HEK293 (cell line): ENCODE data around the gene CD55.

Source experiments
- CTCF ChIA-PET: fragments of 350-600 bp; formaldehyde crosslinking; extraction: SDS; loops from one replicate; lab custom pipeline; 2021; ENCODE audit warnings: antibody characterized with exemption; lab: Yijun Ruan, JAX
- POLR2A ChIA-PET: fragments of 300-600 bp; formaldehyde crosslinking; extraction: SDS; loops from one replicate; lab custom pipeline; 2020; ENCODE audit warnings: antibody characterized with exemption, inconsistent platforms; lab: Yijun Ruan, JAX
- H3K27ac ChIP-seq: fragments of 200-500 bp; sonication (Bioruptor generic); 2 replicates; pipeline ENCODE4 v1.5.1; 2014; ENCODE audit warnings: low read depth, low read length, control low read depth, inconsistent platforms; ENCODE audit errors: extremely low read depth
- H3K36me3 ChIP-seq, 2 experiments: fragments of 200-500 bp in 1 of 2; sonication (Bioruptor generic) in 1 of 2; 1 replicate in 1 of 2; 2 replicates in 1 of 2; pipeline ENCODE4 v1.5.1; 2014 to 2017; ENCODE audit warnings: inconsistent platforms in 2 of 2, low read length in 2 of 2; ENCODE audit not compliant: control insufficient read depth in 2 of 2, insufficient read depth in 1 of 2
- H3K4me1 ChIP-seq: fragments of 200-500 bp; sonication (Bioruptor generic); 2 replicates; pipeline ENCODE4 v1.5.1; 2014; ENCODE audit warnings: mild to moderate bottlenecking, low read length, inconsistent platforms; ENCODE audit not compliant: control insufficient read depth, insufficient read depth
- H3K4me3 ChIP-seq: 2 replicates; pipeline ENCODE4 v1.5.1; 2011; ENCODE audit warnings: low read depth, mild to moderate bottlenecking, control low read depth, low read length, moderate library complexity
- H3K9me3 ChIP-seq: fragments of 200-500 bp; sonication (Bioruptor generic); 2 replicates; pipeline ENCODE4 v1.5.1; 2014; ENCODE audit warnings: low read depth, low read length, inconsistent platforms; ENCODE audit not compliant: control insufficient read depth, insufficient read depth
- ELK4 ChIP-seq: IDR thresholded peaks from 2 replicates; pipeline ENCODE4 v1.6.1; 2011; ENCODE audit warnings: mild to moderate bottlenecking, low read depth, low read length, borderline replicate concordance
- GLI2 ChIP-seq: fragments of 450-650 bp; formaldehyde crosslinking; IDR thresholded peaks from 2 replicates; pipeline ENCODE4; 2017; ENCODE audit warnings: missing biosample characterization, missing genetic modification characterization, low read depth, borderline replicate concordance
- GLI4 ChIP-seq: fragments of 450-650 bp; formaldehyde crosslinking; IDR thresholded peaks from 2 replicates; pipeline ENCODE4 v1.5.1; 2016; ENCODE audit warnings: missing biosample characterization, missing genetic modification characterization
- HOXD13 ChIP-seq: sonication (generic); formaldehyde crosslinking; IDR thresholded peaks from 2 replicates; pipeline ENCODE4 v1.8.0; 2022; ENCODE audit warnings: missing genetic modification reagents, borderline replicate concordance
- PRDM6 ChIP-seq: fragments of 450-650 bp; formaldehyde crosslinking; IDR thresholded peaks from 2 replicates; pipeline ENCODE4 v1.5.1; 2017; ENCODE audit warnings: missing biosample characterization, missing genetic modification characterization
- SALL2 ChIP-seq: fragments of 450-650 bp; formaldehyde crosslinking; IDR thresholded peaks from 2 replicates; pipeline ENCODE4 v1.5.0; 2017; ENCODE audit warnings: missing biosample characterization, mild to moderate bottlenecking, missing genetic modification characterization, borderline replicate concordance
- TCF7L2 ChIP-seq: IDR thresholded peaks from 2 replicates; pipeline ENCODE4 v1.6.1; 2011; ENCODE audit warnings: low read depth, mild to moderate bottlenecking, inconsistent platforms, low read length, moderate library complexity, borderline replicate concordance
- ZBTB11 ChIP-seq: fragments of 450-650 bp; formaldehyde crosslinking; conservative IDR thresholded peaks from 2 replicates; pipeline ENCODE4 v1.5.1; 2016; ENCODE audit warnings: low read depth, missing biosample characterization, missing genetic modification characterization
- ZBTB17 ChIP-seq: fragments of 450-650 bp; formaldehyde crosslinking; IDR thresholded peaks from 2 replicates; pipeline ENCODE4 v1.5.1; 2016; ENCODE audit warnings: missing biosample characterization, missing genetic modification characterization
- ZBTB8A ChIP-seq: fragments of 450-650 bp; formaldehyde crosslinking; IDR thresholded peaks from 2 replicates; pipeline ENCODE4 v1.5.1; 2016; ENCODE audit warnings: missing biosample characterization, missing genetic modification characterization
- ZNF138 ChIP-seq: fragments of 450-650 bp; formaldehyde crosslinking; IDR thresholded peaks from 2 replicates; pipeline ENCODE4 v1.5.1; 2016; ENCODE audit warnings: missing biosample characterization, missing genetic modification characterization, borderline replicate concordance
- ZNF155 ChIP-seq: fragments of 450-650 bp; formaldehyde crosslinking; IDR thresholded peaks from 2 replicates; pipeline ENCODE4 v1.5.1; 2016; ENCODE audit warnings: missing biosample characterization, missing genetic modification characterization
- ZNF211 ChIP-seq: fragments of 450-650 bp; formaldehyde crosslinking; IDR thresholded peaks from 2 replicates; pipeline ENCODE4 v1.5.1; 2016; ENCODE audit warnings: low read depth, missing biosample characterization, missing genetic modification characterization
- ZNF354C ChIP-seq: fragments of 450-650 bp; formaldehyde crosslinking; IDR thresholded peaks from 2 replicates; pipeline ENCODE4 v1.5.1; 2016; ENCODE audit warnings: missing biosample characterization, missing genetic modification characterization, low read depth, borderline replicate concordance
- ZNF37A ChIP-seq: fragments of 450-650 bp; IDR thresholded peaks from 2 replicates; pipeline ENCODE4 v1.5.1; 2018; ENCODE audit warnings: missing biosample characterization, missing genetic modification characterization
- ZNF391 ChIP-seq: fragments of 450-650 bp; formaldehyde crosslinking; IDR thresholded peaks from 2 replicates; pipeline ENCODE4 v1.5.1; 2016; ENCODE audit warnings: low read depth, missing biosample characterization, missing genetic modification characterization, borderline replicate concordance
- ZNF473 ChIP-seq: fragments of 450-650 bp; formaldehyde crosslinking; IDR thresholded peaks from 2 replicates; pipeline ENCODE4 v1.5.1; 2017; ENCODE audit warnings: missing biosample characterization, missing genetic modification characterization
- ZNF48 ChIP-seq: fragments of 450-650 bp; formaldehyde crosslinking; IDR thresholded peaks from 2 replicates; pipeline ENCODE4 v1.5.1; 2016; ENCODE audit warnings: missing biosample characterization, missing genetic modification characterization
- ZNF623 ChIP-seq: fragments of 450-650 bp; formaldehyde crosslinking; IDR thresholded peaks from 2 replicates; pipeline ENCODE4 v1.5.1; 2016; ENCODE audit warnings: missing biosample characterization, missing genetic modification characterization
- ZNF76 ChIP-seq: fragments of 450-650 bp; formaldehyde crosslinking; IDR thresholded peaks from 2 replicates; pipeline ENCODE4; 2016; ENCODE audit warnings: low read depth, missing biosample characterization, missing genetic modification characterization, borderline replicate concordance
- ZNF791 ChIP-seq: fragments of 450-650 bp; formaldehyde crosslinking; IDR thresholded peaks from 2 replicates; pipeline ENCODE4 v1.5.1; 2016; ENCODE audit warnings: missing biosample characterization, missing genetic modification characterization
- ZSCAN23 ChIP-seq: fragments of 450-650 bp; formaldehyde crosslinking; IDR thresholded peaks from 2 replicates; pipeline ENCODE4 v1.5.1; 2016; ENCODE audit warnings: missing biosample characterization, missing genetic modification characterization
- TF ChIP-seq, protein P1 (sequence below): fragments of 450-650 bp; formaldehyde crosslinking; IDR thresholded peaks from 2 replicates; pipeline ENCODE4 v1.5.1; 2016; ENCODE audit warnings: missing biosample characterization, missing genetic modification characterization
- TF ChIP-seq, protein P2 (sequence below): fragments of 450-650 bp; IDR thresholded peaks from 2 replicates; pipeline ENCODE4 v1.5.1; 2018; ENCODE audit warnings: missing biosample characterization, mild to moderate bottlenecking, missing genetic modification characterization

Gene CD55

DNA sequence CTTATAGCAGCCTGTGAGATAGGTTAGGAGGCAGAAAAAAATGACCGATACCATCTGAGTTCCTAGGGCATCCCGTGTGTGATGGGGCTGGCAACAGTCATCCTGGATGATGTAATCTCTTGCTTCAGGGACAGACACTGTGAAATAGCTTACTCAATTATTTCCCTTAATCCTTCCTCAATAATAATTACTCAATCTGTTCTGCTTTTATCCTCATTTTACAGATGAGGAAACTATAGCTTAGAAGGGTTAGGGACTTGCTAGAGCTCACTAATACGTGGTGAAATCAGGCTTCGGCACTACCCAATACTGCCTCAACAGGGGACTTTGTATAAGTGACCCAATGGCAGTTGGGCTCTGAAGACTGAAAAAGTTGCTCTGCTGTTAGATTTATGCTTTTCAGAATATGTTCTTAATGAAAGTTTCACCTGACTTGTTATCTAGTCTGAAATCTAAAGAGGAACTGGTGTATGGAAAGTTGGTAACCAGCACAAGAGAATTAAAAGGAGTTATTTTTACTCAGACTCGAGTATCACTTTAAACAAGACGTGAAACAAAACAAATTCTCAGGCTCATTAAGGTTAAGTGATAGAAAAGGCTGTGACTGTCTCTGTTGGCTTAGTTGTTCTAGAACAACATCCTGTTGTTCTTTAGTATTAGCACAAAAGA is 14.4 kb downstream of the CD55 start (continued):
- TF ChIP-seq ELK4 (no peak), ZNF37A (tag by site-specific recombination) (no peak), ZNF48 (tag by site-specific recombination) (no peak), HOXD13 (CRISPR knock-in tag) (no peak), GLI2 (no peak), TCF7L2 (no peak), PRDM6 (no peak), ZNF473 (tag by site-specific recombination) (no peak), GLI4 (no peak), ZBTB8A (tag by site-specific recombination) (no peak)
- TF ChIP-seq, protein P1, sequence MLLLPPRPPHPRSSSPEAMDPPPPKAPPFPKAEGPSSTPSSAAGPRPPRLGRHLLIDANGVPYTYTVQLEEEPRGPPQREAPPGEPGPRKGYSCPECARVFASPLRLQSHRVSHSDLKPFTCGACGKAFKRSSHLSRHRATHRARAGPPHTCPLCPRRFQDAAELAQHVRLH = no peak
- TF ChIP-seq, protein P2, sequence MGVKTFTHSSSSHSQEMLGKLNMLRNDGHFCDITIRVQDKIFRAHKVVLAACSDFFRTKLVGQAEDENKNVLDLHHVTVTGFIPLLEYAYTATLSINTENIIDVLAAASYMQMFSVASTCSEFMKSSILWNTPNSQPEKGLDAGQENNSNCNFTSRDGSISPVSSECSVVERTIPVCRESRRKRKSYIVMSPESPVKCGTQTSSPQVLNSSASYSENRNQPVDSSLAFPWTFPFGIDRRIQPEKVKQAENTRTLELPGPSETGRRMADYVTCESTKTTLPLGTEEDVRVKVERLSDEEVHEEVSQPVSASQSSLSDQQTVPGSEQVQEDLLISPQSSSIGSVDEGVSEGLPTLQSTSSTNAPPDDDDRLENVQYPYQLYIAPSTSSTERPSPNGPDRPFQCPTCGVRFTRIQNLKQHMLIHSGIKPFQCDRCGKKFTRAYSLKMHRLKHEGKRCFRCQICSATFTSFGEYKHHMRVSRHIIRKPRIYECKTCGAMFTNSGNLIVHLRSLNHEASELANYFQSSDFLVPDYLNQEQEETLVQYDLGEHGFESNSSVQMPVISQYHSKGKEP (tag by site-specific recombination) = no peak
- TF ChIP-seq, all 188 proteins: peak for 0

GRCh38 chr1:207336559-207337467 is 15.3 kb downstream of the CD55 start:
- ChIA-PET POLR2A (no interaction called here), CTCF (interaction anchor here (0.6 kb wide), 1 partner anchor 14 kb away, joined by 3 read pairs; no protein-coding TSS in a partner anchor)
- Histone ChIP-seq H3K36me3 (peaks cover 16 to 74% of the 10 kb centered on the region in 2 experiments), H3K27ac (no peak overlapping the region), H3K4me3 (no peak overlapping the region), H3K9me3 (no peaks in the 10 kb centered on the region), H3K4me1 (no peaks in the 10 kb centered on the region)
- TF ChIP-seq ZNF37A (tag by site-specific recombination) = no peak
- no peak for TF ChIP-seq ZNF391 (tag by site-specific recombination)
- TF ChIP-seq TCF7L2 = no peak
- TF ChIP-seq ZNF155 = no peak
- no peak for TF ChIP-seq ZNF211
- TF ChIP-seq ZNF791 (tag by site-specific recombination) = no peak
- no peak for TF ChIP-seq ZSCAN23
- TF ChIP-seq ZNF623 (tag by site-specific recombination) = no peak
- TF ChIP-seq SALL2 = no peak
- TF ChIP-seq ZNF76 = no peak
- no peak for TF ChIP-seq ZNF354C (tag by site-specific recombination)
- no peak for TF ChIP-seq ZBTB11 (tag by site-specific recombination)
- no peak for TF ChIP-seq ZBTB17 (tag by site-specific recombination)
- TF ChIP-seq ZNF138 = no peak
